NB4 (cell line): ENCODE data around the gene WIPF3.

Experiments
- DNase-seq: peaks from one replicate; pipeline ENCODE4 v3.0.0; 2010; ENCODE audit warnings: low read depth
- H3K4me3 ChIP-seq: one replicate; pipeline ENCODE4 v1.5.1; 2011; ENCODE audit warnings: mild to moderate bottlenecking, low read depth, low read length, moderate library complexity
- CTCF ChIP-seq: IDR thresholded peaks from one replicate; pipeline ENCODE4 v1.5.1; 2012; ENCODE audit warnings: low read depth, low read length
- MYC ChIP-seq: IDR thresholded peaks from 2 replicates; pipeline ENCODE4 v1.6.1; 2011; ENCODE audit warnings: low read depth, low read length
- POLR2A ChIP-seq: IDR thresholded peaks from 2 replicates; pipeline ENCODE4 v1.6.1; 2011; ENCODE audit warnings: mild to moderate bottlenecking; ENCODE audit not compliant: insufficient read length; ENCODE audit errors: extremely low read depth
- TF ChIP-seq, protein P1 (sequence below): IDR thresholded peaks from 2 replicates; pipeline ENCODE4 v1.6.1; 2011; ENCODE audit warnings: low read depth, low read length

Gene WIPF3

GRCh38 chr7:29940199-29940598 is 133.9 kb downstream of the WIPF3 start:
- TF ChIP-seq MYC = no peak
- TF ChIP-seq POLR2A = no peak
- no peak for TF ChIP-seq CTCF
- TF ChIP-seq, protein P1, sequence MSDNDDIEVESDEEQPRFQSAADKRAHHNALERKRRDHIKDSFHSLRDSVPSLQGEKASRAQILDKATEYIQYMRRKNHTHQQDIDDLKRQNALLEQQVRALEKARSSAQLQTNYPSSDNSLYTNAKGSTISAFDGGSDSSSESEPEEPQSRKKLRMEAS = no peak
- no peak overlapping the region for H3K4me3 ChIP-seq
- no peak for DNase-seq

DNA sequence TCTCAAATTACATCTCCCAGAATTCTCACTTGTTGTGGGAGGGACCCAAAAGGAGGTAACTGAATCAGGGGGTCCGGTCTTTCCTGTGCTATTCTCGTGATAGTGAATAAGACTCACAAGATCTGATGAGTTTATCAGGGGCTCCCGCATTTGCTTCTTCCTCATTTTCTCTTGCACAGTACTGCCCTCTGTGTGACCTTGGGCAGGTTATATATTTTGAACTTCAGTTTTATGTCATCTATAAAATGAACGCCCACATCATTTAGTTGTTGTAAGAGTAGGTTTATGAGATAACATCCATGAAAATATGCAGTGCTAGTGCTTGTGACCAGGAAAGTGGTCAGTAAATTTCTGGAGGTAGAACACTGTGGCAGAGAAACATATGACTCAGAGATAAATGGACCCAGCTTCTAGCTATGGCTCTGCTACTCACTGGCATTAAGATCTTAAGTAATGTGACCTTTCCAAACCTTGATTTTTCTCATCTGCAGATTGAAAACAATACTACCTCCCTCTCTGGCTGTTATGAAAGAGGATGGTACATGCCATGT is 139.0 kb downstream of the WIPF3 start:
- TF ChIP-seq, protein P1 = no peak
- TF ChIP-seq POLR2A = no peak
- no peak for TF ChIP-seq MYC
- no peak for TF ChIP-seq CTCF
- H3K4me3 ChIP-seq = no peak overlapping the region
- peak; percentile 16 for DNase-seq

- H3K4me3 ChIP-seq = no peak overlapping the region
- peak; percentile 35 for DNase-seq
- TF ChIP-seq CTCF = peak; percentile 30
- TF ChIP-seq, protein P1 = no peak
Observed at GRCh38 chr7:29946428-29947186, 140.3 kb downstream of the WIPF3 start.

DNA sequence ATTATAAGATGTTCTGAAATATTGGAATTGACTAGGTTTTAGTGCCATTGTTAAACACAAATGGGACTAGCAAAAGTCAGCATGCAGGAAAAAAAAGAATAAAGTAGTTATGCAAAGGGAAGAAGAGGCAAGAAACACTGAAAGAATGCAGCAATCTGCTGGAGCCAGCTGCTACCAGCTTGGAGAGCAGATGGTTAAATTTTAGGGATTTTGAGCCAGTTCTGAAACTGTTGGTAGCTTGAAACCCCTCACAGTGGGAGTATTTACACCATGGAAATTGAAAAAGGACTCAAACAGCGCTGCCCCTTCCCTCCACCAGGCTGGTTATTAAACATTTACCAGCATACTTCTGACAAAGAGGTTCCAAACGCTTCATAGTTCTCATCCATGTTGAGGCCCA is 142.3 kb downstream of the WIPF3 start:
- TF ChIP-seq CTCF = no peak
- TF ChIP-seq, protein P1 = no peak
- DNase-seq = no peak
- H3K4me3 ChIP-seq = no peak overlapping the region

DNA sequence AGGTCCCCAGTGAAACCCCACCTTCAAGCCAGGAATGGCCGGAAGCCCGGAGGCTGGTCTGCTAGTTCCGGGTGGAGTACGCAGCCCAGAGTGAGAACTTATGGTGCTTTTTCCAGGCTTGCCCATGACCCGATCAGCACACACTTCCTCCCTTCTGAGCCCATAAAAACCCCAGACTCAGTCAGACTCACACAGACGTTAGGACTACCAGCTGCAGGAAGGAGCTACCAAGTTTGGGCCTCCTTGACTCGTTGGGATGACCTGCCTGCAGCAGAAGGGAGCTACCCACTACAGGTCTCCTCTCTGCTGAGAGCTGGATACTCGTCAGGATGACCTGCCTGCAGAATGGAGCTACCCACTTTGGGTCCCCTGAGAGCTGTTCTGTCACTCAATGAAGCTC is 144.2 kb downstream of the WIPF3 start:
- TF ChIP-seq CTCF = no peak
- TF ChIP-seq MYC = no peak
- no peak for TF ChIP-seq POLR2A
- TF ChIP-seq, protein P1 = no peak
- DNase-seq = no peak
- no peak overlapping the region for H3K4me3 ChIP-seq
